Vagina (tissue), 2 donors: Measurements from ENCODE around the gene TTC33.

Source experiments
- CTCF ChIP-seq, 3 experiments: fragments of 450-650 bp in 2 of 3; fragments of 200-600 bp in 1 of 3; sonication (generic) in 1 of 3; IDR thresholded peaks; one replicate each; pipeline ENCODE4 v1.5.1; 2017 to 2019; ENCODE audit warnings: antibody characterized with exemption in 3 of 3, mild to moderate bottlenecking in 2 of 3, moderate library complexity in 2 of 3
- POLR2A ChIP-seq, 2 donors: fragments of 450-650 bp; IDR thresholded peaks; one replicate each; pipeline ENCODE4 v1.6.1; 2017; ENCODE audit warnings: antibody characterized with exemption in 2 of 2, mild to moderate bottlenecking in 2 of 2, moderate library complexity in 2 of 2
- POLR2AphosphoS5 ChIP-seq, 2 donors: sonication (generic); formaldehyde crosslinking; IDR thresholded peaks; one replicate each; pipeline ENCODE4 v1.9.0; 2017; ENCODE audit warnings: antibody characterized with exemption in 2 of 2, mild to moderate bottlenecking in 2 of 2, low read depth in 1 of 2; ENCODE audit not compliant: insufficient read depth in 1 of 2

DNA sequence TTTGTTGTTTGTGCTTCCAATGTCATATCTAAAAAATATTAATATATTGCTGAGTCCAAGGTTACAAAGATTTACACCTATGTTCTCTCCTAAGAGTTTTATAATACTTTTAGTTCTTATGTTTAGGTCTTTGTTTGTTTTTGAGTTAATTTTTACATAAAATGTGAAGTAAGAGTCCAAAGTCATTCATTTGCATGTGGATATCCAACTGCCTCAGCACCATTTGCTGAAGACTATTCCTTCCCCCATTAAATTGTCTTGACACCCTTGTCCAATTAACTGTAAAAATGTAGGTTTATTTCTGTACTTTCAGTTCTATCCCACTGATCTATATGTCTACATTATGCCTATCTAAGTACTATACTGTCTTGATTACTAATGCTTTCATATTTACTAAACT, 35.7 kb downstream of the TTC33 start:
- TF ChIP-seq CTCF (IDR thresholded peaks at IDR 0.05), result no peak
- TF ChIP-seq POLR2A (IDR thresholded peaks at IDR 0.05), result no peak
- no peak for TF ChIP-seq POLR2AphosphoS5 (IDR thresholded peaks at IDR 0.05; ENCODE audit: insufficient read depth in 1 of 2, low read depth in 1 of 2)
